Large intestine (tissue), 3 donors: ENCODE data around the gene PALD1. TPM values are rescaled to one million over a fixed set of nuclear protein-coding genes. Genes with fewer than 3 reads are reported as not detected.
A peak's percentile ranks its signal among the peaks of the same experiment; 100 is the strongest.

ENCODE experiments used
- DNase-seq, 2 donors: peaks; one replicate each; pipeline versions ENCODE4 v3.0.0 to v3.0.0-alpha.2; 2013
- H3K27ac ChIP-seq: one replicate; pipeline ENCODE4 v1.5.1; 2013; ENCODE audit warnings: low read length
- H3K27me3 ChIP-seq: 2 replicates; pipeline ENCODE4 v1.6.1; 2013; ENCODE audit warnings: low read length; ENCODE audit not compliant: control insufficient read depth, insufficient read depth
- H3K36me3 ChIP-seq: 2 replicates; pipeline ENCODE4 v1.6.1; 2013; ENCODE audit warnings: low read length; ENCODE audit not compliant: control insufficient read depth, insufficient read depth
- H3K4me1 ChIP-seq: one replicate; pipeline ENCODE4 v1.6.1; 2013; ENCODE audit warnings: low read length; ENCODE audit not compliant: control insufficient read depth, insufficient read depth
- H3K4me3 ChIP-seq: one replicate; pipeline ENCODE4 v1.5.1; 2013; ENCODE audit warnings: low read length
- H3K9me3 ChIP-seq: one replicate; pipeline ENCODE4 v1.6.1; 2013; ENCODE audit warnings: mild to moderate bottlenecking, low read depth, low read length, moderate library complexity; ENCODE audit not compliant: control insufficient read depth
- WGBS: methylation state at CpG from one replicate; pipeline ENCODE4 v1.1.5; 2013; ENCODE audit warnings: low lambda C conversion rate; ENCODE audit not compliant: insufficient coverage; 5-methylcytosine and 5-hydroxymethylcytosine counted together
- polyA plus RNA-seq: library from polyadenylated mRNA; unstranded; fragments of 120-200 nt; gene quantifications from one replicate; pipeline ENCODE4 v1.2.1, GENCODE V29; 2013

Gene PALD1
- polyA plus RNA-seq, 1 donor, result 6.1 TPM

GRCh38 chr10:70515035-70515667 lies 36.6 kb downstream of the PALD1 start:
- H3K4me3 ChIP-seq, result no peak overlapping the region
- no peaks in the 10 kb centered on the region for H3K9me3 ChIP-seq
- H3K4me1 ChIP-seq, result no peaks in the 10 kb centered on the region
- no peak for DNase-seq
- WGBS, result no CpG with 5 or more reads among the region's 8 CpGs
- H3K36me3 ChIP-seq, result no peaks in the 10 kb centered on the region
- no peak overlapping the region for H3K27ac ChIP-seq
- no peaks in the 10 kb centered on the region for H3K27me3 ChIP-seq

GRCh38 chr10:70518695-70519094 lies 40.1 kb downstream of the PALD1 start:
- no peak for DNase-seq
- no peaks in the 10 kb centered on the region for H3K27me3 ChIP-seq
- H3K36me3 ChIP-seq, result no peaks in the 10 kb centered on the region
- H3K4me1 ChIP-seq, result peaks cover 4% of the 10 kb centered on the region
- no peaks in the 10 kb centered on the region for H3K9me3 ChIP-seq
- no CpG with 5 or more reads among the region's 5 CpGs for WGBS
- H3K27ac ChIP-seq, result no peak overlapping the region
- H3K4me3 ChIP-seq, result no peak overlapping the region

DNA sequence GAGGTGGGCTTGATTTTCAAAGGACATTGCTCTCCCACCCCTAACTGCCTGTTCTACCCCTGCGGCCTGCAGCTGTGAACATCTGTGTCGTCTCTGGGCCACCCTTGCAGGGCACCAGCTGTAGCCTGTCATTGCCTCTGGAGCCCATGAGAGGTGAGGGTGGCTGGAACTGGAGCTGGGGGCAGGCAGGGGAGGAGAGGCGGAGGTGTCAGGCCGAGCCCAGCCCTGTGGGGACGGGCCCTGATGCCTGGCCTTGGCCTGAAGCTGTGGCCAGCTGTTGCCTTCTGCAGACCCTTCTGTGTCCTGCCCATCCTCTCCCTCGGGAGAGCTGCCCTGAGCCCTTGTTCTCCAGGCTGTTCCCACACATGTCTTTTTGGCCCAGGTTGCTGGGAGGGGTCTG lies 44.5 kb downstream of the PALD1 start:
- WGBS, result no CpG with 5 or more reads among the region's 6 CpGs
- Histone ChIP-seq H3K27ac (no peak overlapping the region), H3K9me3 (no peaks in the 10 kb centered on the region), H3K27me3 (no peaks in the 10 kb centered on the region), H3K36me3 (no peaks in the 10 kb centered on the region), H3K4me3 (no peak overlapping the region), H3K4me1 (peaks cover 4% of the 10 kb centered on the region)
- DNase-seq, result no peak

- WGBS, result 80% methylated on average over 1 of the region's 4 CpGs
- no peak overlapping the region for H3K27ac ChIP-seq
- H3K4me1 ChIP-seq, result peaks cover 4% of the 10 kb centered on the region
- no peak for DNase-seq
- no peaks in the 10 kb centered on the region for H3K27me3 ChIP-seq
- no peak overlapping the region for H3K4me3 ChIP-seq
- H3K9me3 ChIP-seq, result no peaks in the 10 kb centered on the region
- H3K36me3 ChIP-seq, result no peaks in the 10 kb centered on the region
Measured at GRCh38 chr10:70523549-70523948, 45.0 kb downstream of the PALD1 start.

- no peaks in the 10 kb centered on the region for H3K9me3 ChIP-seq
- H3K4me1 ChIP-seq, result no peaks in the 10 kb centered on the region
- H3K4me3 ChIP-seq, result no peak overlapping the region
- no peak overlapping the region for H3K27ac ChIP-seq
- DNase-seq, result no peak
- no CpG with 5 or more reads among the region's 4 CpGs for WGBS
- H3K27me3 ChIP-seq, result no peaks in the 10 kb centered on the region
- H3K36me3 ChIP-seq, result no peaks in the 10 kb centered on the region
Measured at GRCh38 chr10:70528314-70528713, 49.7 kb downstream of the PALD1 start.

- Histone ChIP-seq H3K4me3 (no peak overlapping the region), H3K4me1 (no peaks in the 10 kb centered on the region), H3K27me3 (no peaks in the 10 kb centered on the region), H3K36me3 (no peaks in the 10 kb centered on the region), H3K9me3 (no peaks in the 10 kb centered on the region), H3K27ac (no peak overlapping the region)
- no CpG with 5 or more reads among the region's 10 CpGs for WGBS
- peak in 1 of 2 donors; percentile 37 for DNase-seq
Measured at GRCh38 chr10:70528741-70529362, 50.3 kb downstream of the PALD1 start.

- no CpG with 5 or more reads among the region's 8 CpGs for WGBS
- H3K36me3 ChIP-seq, result no peaks in the 10 kb centered on the region
- no peak overlapping the region for H3K27ac ChIP-seq
Measured at GRCh38 chr10:70529848-70530247, 51.3 kb downstream of the PALD1 start.

GRCh38 chr10:70530315-70530714 lies 51.7 kb downstream of the PALD1 start:
- H3K27ac ChIP-seq, result no peak overlapping the region
- WGBS, result no CpG with 5 or more reads among the region's 6 CpGs

More at GRCh38 chr10:70529848-70530247, 51.3 kb downstream of the PALD1 start:
- DNase-seq, result no peak
- Histone ChIP-seq H3K27me3 (no peaks in the 10 kb centered on the region), H3K4me3 (no peak overlapping the region), H3K4me1 (no peaks in the 10 kb centered on the region), H3K9me3 (no peaks in the 10 kb centered on the region)

GRCh38 chr10:70532554-70533188 lies 54.1 kb downstream of the PALD1 start:
- no peaks in the 10 kb centered on the region for H3K4me1 ChIP-seq
- no peak overlapping the region for H3K27ac ChIP-seq
- H3K4me3 ChIP-seq, result no peak overlapping the region
- no CpG with 5 or more reads among the region's 17 CpGs for WGBS
- no peak for DNase-seq
- H3K27me3 ChIP-seq, result no peaks in the 10 kb centered on the region
- H3K9me3 ChIP-seq, result no peaks in the 10 kb centered on the region
- no peaks in the 10 kb centered on the region for H3K36me3 ChIP-seq

More at GRCh38 chr10:70530315-70530714, 51.7 kb downstream of the PALD1 start:
- DNase-seq, result no peak
- Histone ChIP-seq H3K4me3 (no peak overlapping the region), H3K4me1 (no peaks in the 10 kb centered on the region), H3K9me3 (no peaks in the 10 kb centered on the region), H3K27me3 (no peaks in the 10 kb centered on the region), H3K36me3 (no peaks in the 10 kb centered on the region)

GRCh38 chr10:70533189-70533558 lies 54.6 kb downstream of the PALD1 start:
- Histone ChIP-seq H3K4me3 (no peak overlapping the region), H3K4me1 (no peaks in the 10 kb centered on the region), H3K9me3 (no peaks in the 10 kb centered on the region), H3K27ac (no peak overlapping the region), H3K36me3 (no peaks in the 10 kb centered on the region), H3K27me3 (no peaks in the 10 kb centered on the region)
- no peak for DNase-seq
- WGBS, result 87% methylated on average over 3 of the region's 5 CpGs
